Colon (tissue), 2 donors: ENCODE measurements around the gene BMP2K.
"Not testable (repeated sequence)": the region's sequence is repeated elsewhere in the genome, so short reads cannot be mapped to it uniquely, and the experiment has no call there.

Experiments used
- FAIRE-seq: peaks from 2 replicates; lab custom pipeline; 2012; peaks lifted over from hg19 to GRCh38; lab: Jason Lieb, UNC
- donor health status: control.
- donor health status: control.

The BMP2K gene

GRCh38 chr4:78864405-78865024 lies 88.4 kb downstream of the BMP2K start:
- FAIRE-seq, result peak; percentile 86

DNA sequence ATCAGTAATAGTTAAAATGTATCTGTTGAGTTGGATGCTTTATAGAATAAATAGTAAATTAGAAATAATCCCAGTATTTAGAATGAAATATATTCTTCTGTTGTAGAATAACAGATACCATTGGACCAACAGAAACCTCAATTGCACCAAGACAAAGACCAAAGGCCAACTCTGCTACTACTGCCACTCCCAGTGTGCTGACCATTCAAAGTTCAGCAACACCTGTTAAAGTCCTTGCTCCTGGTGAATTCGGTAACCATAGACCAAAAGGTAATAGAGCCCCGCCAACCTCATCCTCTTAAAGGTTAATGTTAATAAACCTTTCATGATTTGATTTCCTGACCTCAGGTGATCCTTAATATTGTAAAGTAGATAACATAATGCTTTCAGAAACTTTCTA lies 89.3 kb downstream of the BMP2K start:
- no peak for FAIRE-seq

DNA sequence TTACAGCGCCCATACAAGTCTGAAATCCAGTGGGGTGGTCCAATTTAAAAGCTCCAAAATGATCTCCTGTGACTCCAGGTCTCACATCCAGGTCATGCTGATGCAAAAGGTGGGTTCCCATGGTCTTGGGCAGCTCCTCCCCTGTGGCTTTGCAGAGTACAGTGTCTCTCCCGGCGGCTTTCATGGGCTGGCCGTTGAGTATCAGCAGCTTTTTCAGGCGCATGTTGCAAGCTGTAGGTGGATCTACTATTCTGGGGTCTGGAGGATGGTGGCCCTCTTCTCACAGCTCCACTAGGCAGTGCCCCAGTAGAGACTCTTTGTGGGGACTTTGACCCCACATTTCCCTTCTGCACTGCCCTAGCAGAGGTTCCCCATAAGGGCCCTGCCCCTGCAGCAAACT lies 92.6 kb downstream of the BMP2K start:
- not testable (repeated sequence) for FAIRE-seq

GRCh38 chr4:78870056-78870455 lies 93.9 kb downstream of the BMP2K start:
- FAIRE-seq, result no peak

DNA sequence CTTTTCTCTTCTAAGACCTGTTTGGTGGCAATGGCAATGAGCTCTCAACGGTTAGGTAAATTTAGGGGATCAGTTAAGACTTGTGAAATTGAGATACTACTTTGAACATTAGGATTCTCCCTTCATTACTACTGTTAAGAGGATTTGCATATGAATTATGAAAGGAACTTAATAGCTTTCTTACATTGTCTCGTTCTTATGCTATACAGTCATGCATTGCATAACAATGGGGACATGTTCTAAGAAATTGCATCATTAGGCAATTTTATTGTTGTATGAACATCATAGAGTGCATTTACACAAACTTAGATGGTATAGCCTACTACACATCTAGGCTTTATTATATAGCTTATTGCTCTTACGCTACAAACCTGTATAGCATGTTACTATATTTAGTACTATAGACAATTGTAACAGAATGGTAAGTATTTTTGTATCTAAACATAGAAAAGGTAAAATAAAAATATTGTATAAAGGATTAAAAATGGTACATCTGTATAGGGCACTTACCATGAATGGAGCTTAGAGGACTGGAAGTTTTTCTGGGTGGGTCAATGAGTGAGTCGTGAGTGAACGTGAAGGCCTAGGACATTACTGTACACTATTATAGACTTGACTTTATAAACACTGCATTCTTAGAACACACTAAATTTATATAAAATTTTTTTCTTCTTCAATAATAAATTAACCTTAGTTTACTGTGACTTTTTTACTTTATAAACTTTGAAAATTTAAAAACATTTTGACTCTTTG lies 100.6 kb downstream of the BMP2K start:
- peak; percentile 31 for FAIRE-seq

DNA sequence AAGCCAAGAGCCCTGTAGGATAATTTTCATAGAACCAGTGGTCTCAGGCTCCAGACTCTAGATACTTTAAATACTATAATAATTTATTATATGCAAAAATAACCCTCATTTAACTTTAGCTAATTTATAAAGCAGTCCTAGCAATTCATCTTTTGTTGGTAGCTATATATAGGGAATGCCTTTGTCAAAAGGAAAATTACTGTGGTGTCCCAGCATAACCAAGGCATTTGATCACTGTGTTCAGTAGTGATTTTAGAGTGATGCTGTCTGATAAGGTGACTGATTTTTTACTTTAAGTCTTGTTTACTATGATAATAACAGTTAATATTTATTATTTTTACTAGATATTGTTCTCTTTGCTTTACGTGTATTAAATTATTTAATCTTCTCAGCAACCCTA lies 101.9 kb downstream of the BMP2K start:
- no peak for FAIRE-seq

GRCh38 chr4:78880874-78881492 lies 104.8 kb downstream of the BMP2K start:
- FAIRE-seq, result no peak

DNA sequence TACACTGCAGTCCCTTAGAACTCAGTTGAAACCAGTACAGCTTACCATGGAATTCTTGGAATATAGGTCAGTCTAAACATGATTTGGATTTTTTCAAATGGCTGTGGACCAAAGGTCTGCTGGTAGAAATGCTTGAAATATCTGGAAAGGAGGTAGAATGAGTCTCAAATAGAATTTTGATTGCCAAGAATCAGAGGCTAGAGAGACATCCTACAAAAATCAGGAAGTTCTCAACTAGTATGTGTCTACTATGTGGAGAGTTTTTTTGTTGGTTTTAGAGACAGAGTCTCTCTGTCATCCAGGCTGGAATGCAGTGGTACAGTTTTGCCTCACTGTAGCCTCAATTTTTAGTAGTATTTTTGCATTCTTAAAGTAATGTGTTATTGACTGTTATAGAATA lies 109.4 kb downstream of the BMP2K start:
- no peak for FAIRE-seq

GRCh38 chr4:78889955-78890354 lies 113.8 kb downstream of the BMP2K start:
- FAIRE-seq, result no peak

- FAIRE-seq, result no peak
Measured at GRCh38 chr4:78899302-78899701, 123.2 kb downstream of the BMP2K start.

DNA sequence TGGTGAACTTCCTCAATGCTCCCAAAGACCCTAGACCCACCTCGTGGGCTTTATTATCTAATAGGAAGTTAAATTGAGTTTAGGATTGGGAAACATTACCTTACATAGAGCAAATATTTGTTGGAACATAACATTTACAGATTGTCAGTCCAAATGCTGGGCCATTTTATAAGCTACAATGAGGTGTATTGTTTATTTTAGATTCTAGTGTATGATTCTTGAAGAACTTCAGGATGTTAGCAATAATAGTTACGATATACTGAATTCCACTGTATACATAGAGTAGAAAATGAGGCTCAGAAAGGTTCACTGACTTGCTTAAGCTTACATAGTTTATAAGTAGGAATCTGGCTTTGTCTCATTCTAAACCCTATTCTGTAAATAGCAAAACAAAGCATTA lies 125.7 kb downstream of the BMP2K start:
- no peak for FAIRE-seq

GRCh38 chr4:78902298-78902697 lies 126.1 kb downstream of the BMP2K start:
- peak; percentile 43 for FAIRE-seq

- no peak for FAIRE-seq
Measured at GRCh38 chr4:78904143-78904542, 128.0 kb downstream of the BMP2K start.

GRCh38 chr4:78907638-78908037 lies 131.5 kb downstream of the BMP2K start:
- no peak for FAIRE-seq

GRCh38 chr4:78908974-78909373 lies 132.8 kb downstream of the BMP2K start:
- not testable (repeated sequence) for FAIRE-seq

DNA sequence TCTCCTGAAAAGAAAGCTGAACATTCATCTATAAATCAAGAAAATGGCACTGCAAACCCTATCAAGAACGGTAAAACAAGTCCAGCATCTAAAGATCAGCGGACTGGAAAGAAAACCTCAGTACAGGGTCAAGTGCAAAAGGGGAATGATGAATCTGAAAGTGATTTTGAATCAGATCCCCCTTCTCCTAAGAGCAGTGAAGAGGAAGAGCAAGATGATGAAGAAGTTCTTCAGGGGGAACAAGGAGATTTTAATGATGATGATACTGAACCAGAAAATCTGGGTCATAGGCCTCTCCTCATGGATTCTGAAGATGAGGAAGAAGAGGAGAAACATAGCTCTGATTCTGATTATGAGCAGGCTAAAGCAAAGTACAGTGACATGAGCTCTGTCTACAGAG lies 134.5 kb downstream of the BMP2K start:
- FAIRE-seq, result no peak

- no peak for FAIRE-seq
Measured at GRCh38 chr4:78922207-78922606, 146.1 kb downstream of the BMP2K start.

DNA sequence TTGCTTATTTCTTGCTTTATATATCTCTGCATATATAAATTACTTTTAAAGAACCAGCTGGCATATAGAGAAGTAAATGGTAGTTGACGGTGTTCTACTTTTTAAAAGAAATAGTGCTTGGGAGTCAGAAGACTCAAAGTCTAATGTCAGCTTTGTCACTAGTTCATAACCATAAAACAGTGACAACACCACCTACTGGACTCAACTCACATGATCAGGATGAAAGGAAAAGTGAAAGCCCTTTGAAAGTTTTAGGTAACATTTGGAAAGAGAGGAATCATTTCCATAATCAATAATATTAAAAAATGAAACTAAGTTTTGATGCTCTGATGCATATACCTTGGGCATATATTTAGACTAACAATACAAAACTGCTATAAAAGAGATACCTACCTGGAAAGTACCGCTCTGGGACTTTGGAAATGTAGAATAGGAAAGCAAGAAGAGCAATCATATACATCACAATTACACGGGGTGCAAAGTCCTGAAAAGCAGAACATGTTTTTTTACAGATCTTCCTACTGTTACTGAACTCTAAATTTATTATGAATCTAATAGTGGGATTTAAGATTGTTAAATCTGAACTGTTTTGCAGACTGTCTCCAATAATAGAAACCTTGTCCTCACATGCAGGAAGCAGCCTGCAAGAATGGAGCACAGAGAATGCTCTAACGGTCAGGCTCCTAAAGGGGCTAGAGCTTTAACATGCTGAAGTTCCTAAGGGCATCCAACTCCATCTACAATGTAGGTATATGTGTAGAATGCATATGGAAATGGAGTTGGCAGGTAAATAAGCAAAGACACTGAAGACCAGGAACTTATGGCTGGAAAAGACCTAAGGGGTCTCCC lies 147.5 kb downstream of the BMP2K start:
- FAIRE-seq, result peak; percentile 68

- FAIRE-seq, result peak; percentile 5
Measured at GRCh38 chr4:78926826-78927225, 150.7 kb downstream of the BMP2K start.

DNA sequence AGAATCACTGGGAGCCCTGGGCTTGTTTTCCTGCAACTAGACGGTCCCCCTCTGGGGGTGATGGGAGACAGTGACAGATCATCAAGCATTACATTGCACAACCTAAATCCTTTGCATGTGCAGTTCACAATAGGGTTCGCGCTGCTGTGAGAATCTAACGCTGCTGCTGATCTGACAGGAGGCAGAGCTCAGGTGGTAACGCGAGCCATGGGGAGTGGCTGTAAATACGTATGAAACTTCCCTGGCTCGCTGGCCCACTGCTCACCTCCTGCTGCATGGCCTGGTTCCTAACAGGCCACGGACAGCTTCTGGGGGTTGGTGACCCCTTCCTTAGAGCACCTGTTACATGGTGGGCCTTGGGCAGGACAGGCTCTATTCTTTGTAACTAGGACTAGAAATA lies 152.7 kb downstream of the BMP2K start:
- FAIRE-seq, result no peak

- no peak for FAIRE-seq
Measured at GRCh38 chr4:78930016-78930629, 154.0 kb downstream of the BMP2K start.

- no peak for FAIRE-seq
Measured at GRCh38 chr4:78936989-78937388, 160.8 kb downstream of the BMP2K start.
